ENCODE data around the gene CNTNAP2. TPM values are rescaled to one million over a fixed set of nuclear protein-coding genes. Genes with fewer than 3 reads are reported as not detected.

The CNTNAP2 gene
- total and polyA plus RNA-seq, 8 donors, result 0.19 to 18.2 (median 0.56) TPM

- no peaks in the 10 kb centered on the region for H3K4me1 ChIP-seq
- no peak for TF ChIP-seq CTCF (IDR thresholded peaks at IDR 0.05)
- TF ChIP-seq EP300 (IDR thresholded peaks at IDR 0.05), result no peak
- no peak for TF ChIP-seq POLR2A (IDR thresholded peaks at IDR 0.05)
- no peak for TF ChIP-seq POLR2AphosphoS5 (IDR thresholded peaks at IDR 0.05)
- no peak overlapping the region for H3K4me3 ChIP-seq
- no peak overlapping the region for H3K27ac ChIP-seq
- 83 to 95% (median 90%) methylated on average over 1 of the region's 1 CpG for WGBS, 5 donors
- no peaks in the 10 kb centered on the region for H3K9me3 ChIP-seq
- no peaks in the 10 kb centered on the region for H3K27me3 ChIP-seq
- DNase-seq, result no peak
- H3K36me3 ChIP-seq, result no peaks in the 10 kb centered on the region
- intact Hi-C loops (cut with DNase I; ENCODE audit: low total_unique reads), result no loop called here
Measured at GRCh38 chr7:146878901-146879300, 762.3 kb downstream of the CNTNAP2 start.

- TF ChIP-seq EP300 (IDR thresholded peaks at IDR 0.05) (no peak), CTCF (IDR thresholded peaks at IDR 0.05) (no peak), POLR2AphosphoS5 (IDR thresholded peaks at IDR 0.05) (no peak), POLR2A (IDR thresholded peaks at IDR 0.05) (no peak)
- no peak for DNase-seq
- Histone ChIP-seq H3K36me3 (no peaks in the 10 kb centered on the region), H3K9me3 (no peaks in the 10 kb centered on the region), H3K4me3 (no peak overlapping the region), H3K4me1 (no peaks in the 10 kb centered on the region), H3K27me3 (no peaks in the 10 kb centered on the region), H3K27ac (no peak overlapping the region)
- intact Hi-C loops (cut with DNase I; ENCODE audit: low total_unique reads), result no loop called here
- 48 to 53% (median 50%) methylated on average over 2 of the region's 2 CpGs for WGBS, 5 donors
Measured at GRCh38 chr7:146885231-146885630, 768.6 kb downstream of the CNTNAP2 start.

GRCh38 chr7:146889806-146890555 is 773.4 kb downstream of the CNTNAP2 start:
- Histone ChIP-seq H3K27me3 (no peaks in the 10 kb centered on the region), H3K4me1 (no peaks in the 10 kb centered on the region), H3K4me3 (no peak overlapping the region), H3K27ac (no peak overlapping the region), H3K9me3 (no peaks in the 10 kb centered on the region), H3K36me3 (no peaks in the 10 kb centered on the region)
- no peak for TF ChIP-seq POLR2AphosphoS5 (IDR thresholded peaks at IDR 0.05)
- no peak for TF ChIP-seq EP300 (IDR thresholded peaks at IDR 0.05)
- TF ChIP-seq POLR2A (IDR thresholded peaks at IDR 0.05), result no peak
- TF ChIP-seq CTCF (IDR thresholded peaks at IDR 0.05), result no peak
- WGBS, 5 donors, result 79 to 89% (median 88%) methylated on average over 6 of the region's 6 CpGs
- intact Hi-C loops (cut with DNase I; ENCODE audit: low total_unique reads), result no loop called here
- no peak for DNase-seq

- TF ChIP-seq EP300 (IDR thresholded peaks at IDR 0.05) (no peak), CTCF (IDR thresholded peaks at IDR 0.05) (no peak), POLR2A (IDR thresholded peaks at IDR 0.05) (no peak), POLR2AphosphoS5 (IDR thresholded peaks at IDR 0.05) (no peak)
- intact Hi-C loops (cut with DNase I; ENCODE audit: low total_unique reads), result no loop called here
- WGBS, 5 donors, result 48 to 60% (median 57%) methylated on average over 2 of the region's 2 CpGs
Measured at GRCh38 chr7:146892151-146892550, 775.5 kb downstream of the CNTNAP2 start.

More at GRCh38 chr7:146892151-146892550, 775.5 kb downstream of the CNTNAP2 start:
- Histone ChIP-seq H3K4me3 (no peak overlapping the region), H3K4me1 (no peaks in the 10 kb centered on the region), H3K36me3 (no peaks in the 10 kb centered on the region), H3K27me3 (no peaks in the 10 kb centered on the region), H3K27ac (no peak overlapping the region), H3K9me3 (no peaks in the 10 kb centered on the region)
- no peak for DNase-seq

Measured in stomach (tissue), 9 donors.